Coronary artery (tissue), 2 donors: Measurements from ENCODE around the gene DACT1.

ENCODE experiments used
- DNase-seq: peaks from one replicate; pipeline ENCODE4 v3.0.0-alpha.2; 2017; ENCODE audit warnings: low spot score
- H3K27ac ChIP-seq, 2 donors: fragments of 200-600 bp; sonication (generic); one replicate each; pipeline ENCODE4 v1.5.1; 2016 to 2019
- H3K4me3 ChIP-seq: fragments of 200-600 bp; sonication (generic); 2 replicates; pipeline ENCODE4 v1.5.1; 2016; ENCODE audit warnings: mild to moderate bottlenecking, moderate library complexity
- TF ChIP-seq, protein P1 (sequence below): fragments of 200-600 bp; sonication (generic); IDR thresholded peaks from one replicate; pipeline ENCODE4 v1.5.1; 2019; ENCODE audit warnings: antibody characterized with exemption

The DACT1 gene

DNA sequence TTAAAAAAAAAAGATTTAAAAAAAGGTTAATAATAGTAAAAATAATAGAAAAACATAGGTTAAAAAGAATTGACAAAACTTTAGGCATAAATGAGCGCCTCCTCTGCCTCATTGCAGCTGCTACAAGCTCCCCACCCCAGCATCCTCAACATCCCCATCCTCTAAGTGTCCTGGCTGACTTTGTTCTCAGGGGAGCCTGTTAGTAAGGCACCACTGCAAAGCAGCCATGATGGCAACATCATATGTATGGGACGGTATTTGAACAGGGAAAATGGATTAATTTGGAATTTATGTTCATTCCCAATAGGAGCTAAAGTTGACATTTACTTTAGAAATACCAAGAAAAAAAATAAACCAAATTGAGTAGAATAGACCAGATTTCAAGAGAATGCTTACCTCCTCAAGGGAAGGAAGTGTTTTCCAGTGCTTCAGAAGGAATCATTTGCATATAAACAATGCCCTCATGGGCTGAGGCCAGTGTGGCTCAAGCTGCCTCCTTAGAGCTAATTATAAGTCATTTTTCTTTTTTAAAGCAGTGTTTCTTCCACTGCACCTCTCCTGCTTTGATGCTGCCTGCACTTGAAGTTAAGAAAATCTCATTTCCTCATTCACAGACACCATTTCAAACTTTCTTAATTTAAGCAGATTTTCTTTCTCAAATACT is 59.6 kb downstream of the DACT1 start:
- DNase-seq = no peak
- H3K4me3 ChIP-seq = no peak overlapping the region
- TF ChIP-seq, protein P1, sequence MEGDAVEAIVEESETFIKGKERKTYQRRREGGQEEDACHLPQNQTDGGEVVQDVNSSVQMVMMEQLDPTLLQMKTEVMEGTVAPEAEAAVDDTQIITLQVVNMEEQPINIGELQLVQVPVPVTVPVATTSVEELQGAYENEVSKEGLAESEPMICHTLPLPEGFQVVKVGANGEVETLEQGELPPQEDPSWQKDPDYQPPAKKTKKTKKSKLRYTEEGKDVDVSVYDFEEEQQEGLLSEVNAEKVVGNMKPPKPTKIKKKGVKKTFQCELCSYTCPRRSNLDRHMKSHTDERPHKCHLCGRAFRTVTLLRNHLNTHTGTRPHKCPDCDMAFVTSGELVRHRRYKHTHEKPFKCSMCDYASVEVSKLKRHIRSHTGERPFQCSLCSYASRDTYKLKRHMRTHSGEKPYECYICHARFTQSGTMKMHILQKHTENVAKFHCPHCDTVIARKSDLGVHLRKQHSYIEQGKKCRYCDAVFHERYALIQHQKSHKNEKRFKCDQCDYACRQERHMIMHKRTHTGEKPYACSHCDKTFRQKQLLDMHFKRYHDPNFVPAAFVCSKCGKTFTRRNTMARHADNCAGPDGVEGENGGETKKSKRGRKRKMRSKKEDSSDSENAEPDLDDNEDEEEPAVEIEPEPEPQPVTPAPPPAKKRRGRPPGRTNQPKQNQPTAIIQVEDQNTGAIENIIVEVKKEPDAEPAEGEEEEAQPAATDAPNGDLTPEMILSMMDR = no peak
- H3K27ac ChIP-seq = no peak overlapping the region
